GM18861 (cell line): Measurements from ENCODE around the gene GSDMA.
A peak's percentile ranks its signal among the peaks of the same experiment; 100 is the strongest.
"Not testable (repeated sequence)": the region's sequence is repeated elsewhere in the genome, so short reads cannot be mapped to it uniquely, and the experiment has no call there.

Source experiments
- ATAC-seq: cut with Tn5 transposase; IDR thresholded peaks from one replicate; pipeline ENCODE4 v1.9.1; 2021; ENCODE audit not compliant: unreplicated experiment

The GSDMA gene

DNA sequence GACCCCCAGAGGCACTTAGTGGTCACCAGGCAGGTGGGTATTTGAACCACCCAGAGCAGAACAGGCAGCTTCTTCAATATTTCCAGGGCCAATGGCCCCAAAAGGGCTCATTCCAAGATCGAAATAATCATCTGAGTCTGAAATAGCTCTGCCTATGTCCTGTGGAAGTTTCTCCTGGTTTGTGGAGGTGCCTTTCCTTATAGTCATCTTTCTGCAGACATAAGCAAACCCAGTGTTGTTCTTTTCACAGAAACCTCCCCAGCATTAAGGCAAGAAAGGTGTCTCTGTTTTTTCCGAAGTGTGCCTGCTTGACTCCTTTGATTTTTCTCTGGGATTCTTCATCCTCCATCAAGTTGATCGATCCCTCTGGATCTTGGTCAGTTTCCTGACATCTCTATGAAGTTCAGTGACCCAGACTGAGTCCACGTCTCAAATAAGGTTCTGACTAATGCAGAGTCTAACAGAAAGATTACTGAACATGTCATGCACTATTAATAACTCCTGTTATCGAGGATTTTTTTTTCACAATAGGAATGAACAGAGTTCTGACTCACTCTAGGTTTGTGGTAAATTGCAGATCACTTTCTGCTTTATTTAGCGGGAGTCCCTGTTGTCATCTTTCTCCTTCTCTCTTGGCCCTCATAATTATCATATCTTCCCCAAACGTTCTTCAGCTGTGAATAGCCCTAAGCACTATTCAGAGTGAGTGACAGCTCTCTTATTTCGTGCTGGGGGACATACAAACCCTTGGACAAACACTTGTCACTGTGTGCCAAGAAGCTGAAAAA is 33.8 kb upstream of the GSDMA start:
- ATAC-seq, result no peak

DNA sequence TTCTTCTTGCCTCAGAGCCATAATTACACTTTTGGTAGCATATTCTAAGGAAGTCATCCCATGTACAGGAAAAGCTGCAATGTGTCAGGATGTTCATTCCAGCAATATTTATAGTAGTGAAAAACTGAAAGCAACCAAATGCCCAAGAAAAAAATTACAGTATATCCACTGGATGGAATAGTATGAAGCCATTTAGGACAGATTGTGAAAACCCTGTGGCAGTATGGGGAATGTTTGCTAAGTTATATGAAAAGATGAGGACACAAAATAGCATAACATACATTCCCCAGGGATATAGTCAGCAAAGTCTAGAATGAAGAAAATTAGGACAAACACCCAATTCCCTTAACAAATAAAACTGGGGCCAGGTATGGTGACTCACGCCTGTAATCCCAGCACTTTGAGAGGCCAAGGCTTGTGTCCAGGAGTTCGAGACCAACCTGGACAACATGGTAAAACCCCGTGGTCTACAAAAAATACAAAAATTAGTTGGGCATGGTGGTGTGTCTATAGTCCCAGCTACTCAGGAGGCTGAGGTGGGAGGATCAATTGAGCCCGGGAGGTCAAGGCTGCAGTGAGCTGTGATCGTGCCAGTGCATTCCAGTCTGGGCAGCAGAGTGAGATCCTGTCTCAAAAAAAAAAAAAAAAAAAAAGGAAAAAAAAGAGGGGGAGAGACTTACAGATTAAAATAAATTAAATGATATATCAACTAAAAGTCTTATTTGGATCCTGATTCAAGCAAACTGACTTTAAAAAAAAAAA is 33.0 kb upstream of the GSDMA start:
- no peak for ATAC-seq

DNA sequence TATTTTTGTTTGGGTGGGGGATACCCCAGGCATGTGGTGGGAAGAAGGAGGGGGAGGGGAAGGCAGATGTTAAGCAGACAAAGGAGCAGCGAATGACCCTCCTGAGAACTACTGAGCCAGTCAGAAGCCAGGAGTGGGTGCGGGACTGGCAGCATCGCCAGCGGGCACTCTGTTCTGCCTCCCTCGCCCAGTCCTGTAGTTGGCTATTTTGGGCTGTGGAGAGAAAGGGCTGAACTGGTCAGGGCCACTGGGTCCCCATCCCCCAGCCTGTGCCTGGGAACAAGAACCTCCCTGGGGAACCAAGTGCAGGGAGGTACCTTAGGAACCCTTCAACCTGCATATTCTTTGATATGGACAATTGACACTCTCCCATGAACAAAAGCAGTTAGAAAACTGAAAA is 28.9 kb upstream of the GSDMA start:
- no peak for ATAC-seq

GRCh38 chr17:39934324-39934723 is 28.5 kb upstream of the GSDMA start:
- ATAC-seq, result no peak

DNA sequence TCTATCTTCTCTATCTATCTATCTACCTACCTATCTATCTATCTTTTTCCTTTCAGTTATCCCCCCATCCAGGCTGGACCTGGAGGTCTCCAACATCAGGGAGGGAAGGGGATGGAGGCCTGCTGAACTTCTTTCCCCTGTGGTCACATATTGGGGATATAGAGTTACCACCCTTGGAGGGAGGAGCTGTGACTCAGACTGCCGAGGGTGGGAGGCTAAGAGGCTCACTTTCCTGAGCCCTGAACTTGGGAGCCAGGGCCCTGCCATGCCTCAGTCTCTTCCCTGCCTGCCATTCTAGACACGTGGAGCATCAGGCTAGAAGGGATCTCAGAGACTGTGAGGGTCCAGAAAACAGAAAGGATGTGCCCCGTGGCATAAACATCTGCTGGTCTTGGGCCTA is 26.9 kb upstream of the GSDMA start:
- ATAC-seq, result no peak

DNA sequence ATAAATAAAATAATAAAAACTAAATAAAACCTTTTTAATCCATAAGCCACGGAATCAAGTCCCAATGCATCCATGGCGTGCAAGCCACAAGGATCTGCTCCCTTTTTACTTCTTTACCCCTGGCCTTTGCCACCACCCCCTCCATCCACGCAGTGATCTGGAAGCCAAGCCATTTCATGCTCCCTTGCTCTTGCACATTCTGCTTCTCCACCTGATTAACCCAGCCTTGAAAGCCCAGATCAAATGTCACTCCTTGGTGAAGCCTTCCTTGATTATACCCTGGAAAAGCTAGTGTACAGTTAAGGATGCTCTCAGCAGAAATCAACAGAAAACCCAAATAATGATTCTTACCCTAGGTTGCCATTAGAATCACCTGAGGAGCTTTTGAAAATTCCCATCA is 25.4 kb upstream of the GSDMA start:
- ATAC-seq, result no peak

- no peak for ATAC-seq
Observed at GRCh38 chr17:39938140-39938869, 24.5 kb upstream of the GSDMA start.

DNA sequence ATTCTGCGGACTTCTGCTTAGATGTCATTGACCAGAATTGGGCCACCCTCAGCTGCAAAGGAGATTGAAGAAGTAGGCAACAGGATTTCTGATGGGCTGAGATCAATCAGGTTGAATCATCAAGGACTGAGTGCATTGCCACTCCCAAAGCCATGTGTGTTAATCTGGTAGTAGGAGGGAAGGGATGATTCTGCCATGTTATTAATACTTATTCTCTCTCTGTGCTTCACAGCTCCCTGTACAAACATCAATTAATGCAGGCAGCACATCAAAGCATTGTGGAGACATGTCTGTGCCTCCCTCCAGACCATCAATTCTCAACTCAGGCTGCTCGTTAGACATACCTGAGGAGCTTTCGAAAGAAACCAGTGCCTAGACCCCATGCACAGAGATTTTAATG is 23.7 kb upstream of the GSDMA start:
- ATAC-seq, result no peak

GRCh38 chr17:39939588-39940419 is 23.0 kb upstream of the GSDMA start:
- ATAC-seq, result peak; percentile 54

DNA sequence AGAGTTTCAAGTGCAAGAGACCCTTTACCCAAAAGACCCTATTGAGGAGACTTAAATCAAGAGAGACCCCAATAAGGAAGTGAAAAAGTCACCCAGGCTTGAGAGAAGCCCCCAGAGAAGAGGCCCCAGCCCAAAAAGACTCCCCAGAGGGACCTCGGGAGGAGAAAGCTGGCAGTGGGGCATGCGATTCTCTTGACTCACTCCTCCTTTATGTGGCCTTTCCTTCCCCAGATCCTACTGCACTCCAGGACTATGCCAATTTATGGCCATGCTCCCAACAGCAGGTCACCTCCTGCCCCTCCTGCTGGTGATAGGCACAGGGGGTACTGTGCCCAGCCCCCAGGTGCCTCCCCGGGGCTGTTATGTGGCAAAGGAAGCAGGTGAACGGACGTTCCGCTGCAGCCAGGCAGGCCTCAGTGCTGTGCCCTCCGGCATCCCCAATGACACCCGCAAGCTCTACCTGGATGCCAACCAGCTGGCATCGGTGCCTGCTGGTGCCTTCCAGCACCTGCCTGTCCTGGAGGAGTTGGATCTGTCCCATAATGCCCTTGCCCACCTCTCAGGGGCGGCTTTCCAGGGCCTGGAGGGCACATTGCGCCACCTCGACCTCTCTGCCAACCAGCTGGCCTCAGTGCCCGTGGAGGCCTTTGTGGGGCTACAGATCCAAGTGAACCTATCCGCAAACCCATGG is 19.0 kb upstream of the GSDMA start:
- ATAC-seq, result no peak

- no peak for ATAC-seq
Observed at GRCh38 chr17:39944393-39944711, 18.5 kb upstream of the GSDMA start.

GRCh38 chr17:39946551-39947330 is 16.1 kb upstream of the GSDMA start:
- no peak for ATAC-seq

- not testable (repeated sequence) for ATAC-seq
Observed at GRCh38 chr17:39948489-39948828, 14.3 kb upstream of the GSDMA start.

DNA sequence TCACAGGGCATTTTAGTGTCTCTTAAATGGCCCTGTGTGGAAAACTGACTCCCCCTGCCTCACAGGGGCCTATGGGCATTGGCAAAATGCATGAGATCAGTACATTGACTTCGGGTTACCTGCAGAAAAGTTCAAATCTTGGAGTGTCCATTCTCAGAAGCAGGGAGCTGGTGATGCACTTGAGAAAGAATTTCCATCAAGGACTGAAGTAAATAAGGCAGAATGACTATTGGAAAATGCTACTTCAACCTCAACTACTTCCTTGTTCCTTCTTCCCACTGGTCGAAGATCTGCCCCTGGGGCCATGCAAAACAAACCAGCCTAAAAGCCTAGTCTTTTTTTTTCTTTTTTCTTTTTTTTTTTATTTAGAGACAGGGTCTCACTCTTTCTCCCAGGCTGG is 13.8 kb upstream of the GSDMA start:
- ATAC-seq, result no peak

- no peak for ATAC-seq
Observed at GRCh38 chr17:39950871-39951348, 11.9 kb upstream of the GSDMA start.

GRCh38 chr17:39951924-39952679 is 10.7 kb upstream of the GSDMA start:
- ATAC-seq, result no peak

DNA sequence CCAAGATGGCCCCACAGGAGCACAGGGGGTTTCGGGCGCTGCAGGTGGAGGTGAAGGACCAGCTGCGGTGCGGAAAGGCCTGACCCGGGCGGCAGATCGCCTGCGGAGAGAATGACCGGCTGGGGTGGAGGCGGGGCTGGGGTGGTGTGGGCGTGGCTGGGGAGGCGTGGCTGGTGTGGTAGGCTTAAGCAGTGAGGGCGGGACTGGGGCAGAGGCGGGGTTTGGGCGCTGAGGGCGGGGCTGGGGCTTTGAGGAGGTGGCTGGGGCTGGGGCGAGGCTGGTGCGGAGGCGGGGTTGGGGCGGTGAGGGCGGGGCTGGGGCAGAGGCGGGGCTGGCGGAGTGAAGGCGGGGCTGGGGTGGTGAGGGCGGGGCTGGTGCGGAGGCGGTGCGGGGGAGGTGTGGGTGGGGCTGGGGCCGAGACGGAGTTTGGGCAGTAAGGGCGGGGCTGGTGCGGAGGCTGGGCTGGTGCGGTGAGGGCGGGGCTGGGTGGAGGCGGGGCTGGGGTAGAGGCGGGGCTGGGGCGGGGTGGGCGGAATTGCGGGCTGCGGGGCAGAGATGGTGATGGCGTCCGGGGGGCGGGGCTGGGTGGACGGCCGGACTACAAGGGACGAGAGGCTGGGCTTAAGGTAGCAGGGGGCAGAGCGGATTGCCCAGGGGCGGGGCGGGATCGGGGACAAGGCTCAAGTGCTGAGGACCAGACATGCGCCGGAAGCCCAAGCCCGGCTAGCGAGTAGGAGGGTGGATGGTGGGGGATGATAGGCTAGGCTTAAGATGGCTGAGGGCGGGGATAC is 9.9 kb upstream of the GSDMA start:
- ATAC-seq, result peak; percentile 53

DNA sequence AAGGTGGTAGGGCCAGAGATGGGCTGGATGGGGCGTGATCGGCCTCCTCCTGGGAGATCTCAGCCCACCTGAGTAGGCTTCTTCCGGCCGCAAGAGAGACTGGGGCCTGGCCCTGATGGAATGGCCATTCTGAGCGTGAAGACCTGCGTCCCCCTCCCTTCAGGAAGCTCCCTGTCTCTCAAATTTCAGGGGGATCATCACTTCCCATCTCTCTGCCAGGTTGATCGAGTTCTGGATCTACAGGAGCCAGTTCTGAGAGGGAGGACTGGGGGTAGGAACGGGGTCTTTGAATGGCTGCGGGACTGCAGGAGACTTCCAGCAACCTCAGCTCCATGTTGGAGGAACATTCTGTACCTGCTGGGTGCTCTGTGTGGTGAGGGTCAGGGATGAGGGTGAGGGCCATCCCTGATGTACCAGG is 9.3 kb upstream of the GSDMA start:
- ATAC-seq, result no peak
